PC-9 (cell line): ENCODE measurements around the gene FUS.

Source experiments
- CTCF ChIP-seq: fragments of 200-600 bp; sonication (generic); conservative IDR thresholded peaks from 2 replicates; pipeline ENCODE4 v1.6.1; 2017; ENCODE audit warnings: mixed run types, antibody characterized with exemption, mild to moderate bottlenecking, moderate library complexity
- EZH2 ChIP-seq: fragments of 200-600 bp; sonication (generic); IDR thresholded peaks from 2 replicates; pipeline ENCODE4 v1.8.0; 2017; ENCODE audit warnings: antibody characterized with exemption, low read depth

DNA sequence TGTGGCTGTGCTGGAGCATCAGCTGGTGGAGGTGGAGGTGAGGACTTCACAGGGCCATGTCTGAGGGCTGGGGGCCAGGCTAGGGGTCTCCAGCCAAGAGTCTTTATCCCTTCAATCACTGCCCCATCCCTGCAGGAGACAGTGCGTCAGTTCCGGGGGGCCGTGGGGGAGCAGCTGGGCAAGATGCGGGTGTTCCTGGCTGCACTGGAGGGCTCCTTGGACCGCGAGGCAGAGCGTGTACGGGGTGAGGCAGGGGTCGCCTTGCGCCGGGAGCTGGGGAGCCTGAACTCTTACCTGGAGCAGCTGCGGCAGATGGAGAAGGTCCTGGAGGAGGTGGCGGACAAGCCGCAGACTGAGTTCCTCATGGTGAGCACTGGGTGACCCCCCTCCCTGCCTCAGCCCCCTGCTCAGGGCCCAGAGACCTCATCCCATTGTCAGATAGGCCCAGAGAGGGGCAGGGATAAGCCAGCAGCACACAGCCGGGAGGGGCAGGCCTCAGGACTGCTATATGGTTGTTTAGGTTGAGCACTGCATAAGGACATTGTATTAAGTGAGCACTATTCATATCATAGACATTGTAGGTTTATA is 39.3 kb downstream of the FUS start:
- TF ChIP-seq CTCF = no peak
- TF ChIP-seq EZH2 = no peak
